Endodermal cell (in vitro differentiated cells): ENCODE measurements around the gene TMEM8B. TPM values are rescaled to one million over a fixed set of nuclear protein-coding genes. Genes with fewer than 3 reads are reported as not detected.

ENCODE experiments used
- DNase-seq: peaks from one replicate; pipeline ENCODE4 v3.0.0-alpha.2; 2017
- H3K27ac ChIP-seq: 2 replicates; pipeline ENCODE4 v1.5.1; 2013; ENCODE audit warnings: mild to moderate bottlenecking, low read depth, low read length, moderate library complexity
- H3K27me3 ChIP-seq: 2 replicates; pipeline ENCODE4 v1.6.1; 2013; ENCODE audit warnings: mild to moderate bottlenecking, low read length, moderate library complexity; ENCODE audit not compliant: insufficient read depth, control insufficient read depth, poor library complexity, severe bottlenecking
- H3K36me3 ChIP-seq: 2 replicates; pipeline ENCODE4 v1.7.0; 2013; ENCODE audit warnings: mild to moderate bottlenecking, low read length, moderate library complexity; ENCODE audit not compliant: control insufficient read depth, insufficient read depth
- H3K4me1 ChIP-seq: one replicate; pipeline ENCODE4 v1.7.0; 2013; ENCODE audit warnings: low read length; ENCODE audit not compliant: control insufficient read depth, insufficient read depth
- H3K4me3 ChIP-seq: 2 replicates; pipeline ENCODE4 v1.5.1; 2013; ENCODE audit warnings: mild to moderate bottlenecking, low read length, moderate library complexity
- H3K9ac ChIP-seq: 2 replicates; pipeline ENCODE4 v1.6.1; 2013; ENCODE audit warnings: mild to moderate bottlenecking, low read length, moderate library complexity; ENCODE audit not compliant: poor library complexity, severe bottlenecking; ENCODE audit errors: extremely low read depth
- H3K9me3 ChIP-seq: 2 replicates; pipeline ENCODE4 v1.6.1; 2013; ENCODE audit warnings: mild to moderate bottlenecking, low read length, moderate library complexity; ENCODE audit not compliant: control insufficient read depth
- H3K27ac Mint-ChIP-seq: 2 replicates; pipeline ENCODE4 v1.8.0; 2020; ENCODE audit warnings: mixed read lengths
- H3K27me3 Mint-ChIP-seq: 2 replicates; pipeline ENCODE4 v1.8.0; 2021; ENCODE audit warnings: mild to moderate bottlenecking, mixed read lengths; ENCODE audit not compliant: insufficient read depth
- H3K36me3 Mint-ChIP-seq: 2 replicates; pipeline ENCODE4 v1.8.0; 2020; ENCODE audit warnings: low read depth, mixed read lengths
- H3K4me1 Mint-ChIP-seq: 2 replicates; pipeline ENCODE4 v1.8.0; 2020; ENCODE audit warnings: mixed read lengths
- H3K4me3 Mint-ChIP-seq: 2 replicates; pipeline ENCODE4 v1.8.0; 2020; ENCODE audit warnings: mild to moderate bottlenecking, moderate library complexity, mixed read lengths
- H3K9me3 Mint-ChIP-seq: 2 replicates; pipeline ENCODE4 v1.8.0; 2020; ENCODE audit warnings: mild to moderate bottlenecking, mixed read lengths
- WGBS, 2 experiments: methylation state at CpG; one replicate each; pipeline versions ENCODE4 v1.1.5 to v1.1.7; 2013; ENCODE audit warnings: missing lambda C conversion rate in 2 of 2, mixed read lengths in 1 of 2; ENCODE audit not compliant: insufficient coverage in 1 of 2, insufficient read length in 1 of 2; 5-methylcytosine and 5-hydroxymethylcytosine counted together
- total RNA-seq, 2 donors: library from RNA; stranded (reverse); fragmentation: NEBNext Ultra II Directional in 1 of 2; extraction: Animal tissue kit (Norgen Biotek cat#: 25700) in 1 of 2; gene quantifications; 2 replicates in 1 of 2; 3 replicates in 1 of 2; pipeline ENCODE4 v1.2.1, GENCODE V29; 2021
- TF ChIP-seq, protein P1 (sequence below): fragments of 200-600 bp; sonication (generic); conservative IDR thresholded peaks from 2 replicates; pipeline ENCODE4 v1.5.0; 2021; ENCODE audit warnings: antibody characterized with exemption, mild to moderate bottlenecking

TMEM8B gene
- total RNA-seq, 2 donors from 2014 or later: 12.8 to 18.3 TPM

DNA sequence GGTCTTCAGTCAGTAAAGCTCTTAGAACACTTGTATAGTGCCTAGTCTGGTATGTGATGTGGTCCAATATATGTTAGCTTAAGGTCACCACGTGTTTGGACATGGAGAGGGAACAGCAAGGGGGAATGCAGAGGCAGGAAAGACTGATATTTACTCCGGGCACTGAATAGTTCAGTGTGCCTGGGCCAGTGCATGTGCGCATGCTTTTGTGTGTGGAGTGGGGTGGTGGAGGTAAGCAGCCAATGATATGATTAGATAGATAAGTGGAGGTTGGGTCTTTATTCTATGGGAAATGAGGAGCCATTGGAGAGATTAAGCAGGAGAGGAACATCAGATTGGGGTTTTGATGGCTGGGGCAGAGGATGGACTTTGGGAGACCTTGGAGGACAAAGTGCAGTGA, 27.2 kb downstream of the TMEM8B start:
- Histone ChIP-seq H3K4me3 (no peak overlapping the region), H3K36me3 (no peaks in the 10 kb centered on the region), H3K27ac (no peak overlapping the region), H3K27me3 (peaks cover 5% of the 10 kb centered on the region), H3K9ac (no peak overlapping the region), H3K4me1 (no peaks in the 10 kb centered on the region), H3K9me3 (no peaks in the 10 kb centered on the region)
- no peak for DNase-seq
- Mint-ChIP-seq H3K4me3 (no peak overlapping the region), H3K27ac (no peak overlapping the region), H3K27me3 (peaks cover 25% of the 10 kb centered on the region), H3K36me3 (no peaks in the 10 kb centered on the region), H3K4me1 (peaks cover 3% of the 10 kb centered on the region), H3K9me3 (no peaks in the 10 kb centered on the region)
- WGBS, 2 experiments: 80% methylated on average over 2 to 3 of the region's 3 CpGs
- TF ChIP-seq, protein P1, sequence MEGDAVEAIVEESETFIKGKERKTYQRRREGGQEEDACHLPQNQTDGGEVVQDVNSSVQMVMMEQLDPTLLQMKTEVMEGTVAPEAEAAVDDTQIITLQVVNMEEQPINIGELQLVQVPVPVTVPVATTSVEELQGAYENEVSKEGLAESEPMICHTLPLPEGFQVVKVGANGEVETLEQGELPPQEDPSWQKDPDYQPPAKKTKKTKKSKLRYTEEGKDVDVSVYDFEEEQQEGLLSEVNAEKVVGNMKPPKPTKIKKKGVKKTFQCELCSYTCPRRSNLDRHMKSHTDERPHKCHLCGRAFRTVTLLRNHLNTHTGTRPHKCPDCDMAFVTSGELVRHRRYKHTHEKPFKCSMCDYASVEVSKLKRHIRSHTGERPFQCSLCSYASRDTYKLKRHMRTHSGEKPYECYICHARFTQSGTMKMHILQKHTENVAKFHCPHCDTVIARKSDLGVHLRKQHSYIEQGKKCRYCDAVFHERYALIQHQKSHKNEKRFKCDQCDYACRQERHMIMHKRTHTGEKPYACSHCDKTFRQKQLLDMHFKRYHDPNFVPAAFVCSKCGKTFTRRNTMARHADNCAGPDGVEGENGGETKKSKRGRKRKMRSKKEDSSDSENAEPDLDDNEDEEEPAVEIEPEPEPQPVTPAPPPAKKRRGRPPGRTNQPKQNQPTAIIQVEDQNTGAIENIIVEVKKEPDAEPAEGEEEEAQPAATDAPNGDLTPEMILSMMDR: no peak

DNA sequence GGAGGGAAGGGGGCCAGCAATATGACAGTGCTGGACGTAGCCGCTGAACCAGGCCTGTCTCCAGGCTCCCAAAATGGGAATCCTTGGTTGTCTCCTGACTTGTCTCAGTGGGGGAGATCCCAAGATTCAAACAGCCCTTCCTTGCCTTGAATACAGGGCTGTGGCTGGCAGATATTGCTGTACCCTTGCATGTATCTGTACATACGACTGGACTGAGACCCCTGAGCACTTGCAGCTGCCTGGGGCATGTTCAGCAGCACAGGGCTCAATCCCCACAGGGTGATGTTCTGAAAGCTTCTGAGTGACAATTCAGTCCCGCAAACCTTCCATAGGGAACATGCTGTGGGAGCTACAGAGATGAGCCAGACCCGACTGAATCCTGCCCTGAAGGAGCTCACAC, 27.9 kb downstream of the TMEM8B start:
- H3K4me1 Mint-ChIP-seq: peaks cover 3% of the 10 kb centered on the region
- no peak for DNase-seq
- Histone ChIP-seq H3K36me3 (no peaks in the 10 kb centered on the region), H3K4me1 (no peaks in the 10 kb centered on the region), H3K9ac (no peak overlapping the region), H3K27me3 (peaks cover 10% of the 10 kb centered on the region), H3K9me3 (no peaks in the 10 kb centered on the region), H3K27ac (no peak overlapping the region), H3K4me3 (no peak overlapping the region)
- 91 to 93% methylated on average over 5 of the region's 5 CpGs for WGBS, 2 experiments
- H3K36me3 Mint-ChIP-seq: no peaks in the 10 kb centered on the region
- TF ChIP-seq, protein P1: no peak
- no peak overlapping the region for H3K4me3 Mint-ChIP-seq
- H3K27me3 Mint-ChIP-seq: peaks cover 31% of the 10 kb centered on the region
- no peaks in the 10 kb centered on the region for H3K9me3 Mint-ChIP-seq
- no peak overlapping the region for H3K27ac Mint-ChIP-seq

DNA sequence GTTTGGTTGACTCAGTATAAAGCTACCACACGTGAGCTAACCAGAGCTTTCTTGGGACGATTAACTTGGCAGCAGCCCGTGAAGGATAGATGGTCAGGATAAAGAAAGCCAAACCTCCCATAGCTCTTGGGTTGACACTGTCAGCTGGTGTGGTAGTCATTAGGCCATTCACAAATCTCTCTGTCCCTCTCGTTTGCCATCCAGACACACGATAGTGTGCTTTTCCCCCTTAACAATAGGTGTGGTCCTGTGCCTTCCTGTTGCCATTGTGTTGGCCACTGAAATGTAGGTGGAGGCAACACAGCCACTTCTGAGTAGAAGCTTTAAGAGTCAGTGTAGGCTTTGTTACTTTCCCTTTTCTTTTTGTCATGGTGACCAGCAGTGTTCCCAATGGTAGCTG, 29.4 kb downstream of the TMEM8B start:
- H3K36me3 Mint-ChIP-seq: no peaks in the 10 kb centered on the region
- WGBS, 2 experiments: 91 to 97% methylated on average over 5 of the region's 5 CpGs
- no peaks in the 10 kb centered on the region for H3K9me3 Mint-ChIP-seq
- Histone ChIP-seq H3K4me1 (no peaks in the 10 kb centered on the region), H3K27me3 (peaks cover 10% of the 10 kb centered on the region), H3K27ac (no peak overlapping the region), H3K36me3 (no peaks in the 10 kb centered on the region), H3K4me3 (no peak overlapping the region), H3K9ac (no peak overlapping the region), H3K9me3 (no peaks in the 10 kb centered on the region)
- TF ChIP-seq, protein P1: no peak
- peak; percentile 18 for DNase-seq
- H3K4me3 Mint-ChIP-seq: no peak overlapping the region
- peaks cover 41% of the 10 kb centered on the region for H3K27me3 Mint-ChIP-seq
- H3K4me1 Mint-ChIP-seq: peaks cover 3% of the 10 kb centered on the region
- H3K27ac Mint-ChIP-seq: no peak overlapping the region
